Ascending aorta (tissue), 2 donors: Measurements from ENCODE around the gene FCHO2. TPM values are rescaled to one million over a fixed set of nuclear protein-coding genes. Genes with fewer than 3 reads are reported as not detected.
"Not testable (repeated sequence)": the region's sequence is repeated elsewhere in the genome, so short reads cannot be mapped to it uniquely, and the experiment has no call there.

ENCODE experiments used
- DNase-seq, 2 donors: peaks; one replicate each; pipeline ENCODE4 v3.0.0-alpha.2; 2019; ENCODE audit warnings: low spot score in 2 of 2
- H3K27ac ChIP-seq, 2 donors: fragments of 200-600 bp; sonication (generic); one replicate each; pipeline ENCODE4 v1.5.1; 2016 to 2017; ENCODE audit warnings: mild to moderate bottlenecking in 1 of 2
- H3K27me3 ChIP-seq: fragments of 200-600 bp; sonication (generic); one replicate; pipeline ENCODE4 v1.5.1; 2017
- H3K36me3 ChIP-seq, 2 donors: fragments of 200-600 bp; sonication (generic); one replicate each; pipeline ENCODE4 v1.5.1; 2016
- H3K4me1 ChIP-seq, 2 donors: fragments of 200-600 bp; sonication (generic); one replicate each; pipeline ENCODE4 v1.5.1; 2016 to 2017; ENCODE audit warnings: mild to moderate bottlenecking in 1 of 2
- H3K4me3 ChIP-seq, 2 donors: fragments of 200-600 bp; sonication (generic); one replicate each; pipeline ENCODE4 v1.5.1; 2016 to 2017; ENCODE audit warnings: mild to moderate bottlenecking in 1 of 2
- H3K9me3 ChIP-seq, 2 donors: fragments of 200-600 bp; sonication (generic); one replicate each; pipeline ENCODE4 v1.5.1; 2016
- intact Hi-C: fragments of 100-400 bp; cut with DNase I; formaldehyde crosslinking; loops from one replicate; pipeline ENCODE4 v1.15.1; 2023
- total RNA-seq: library from RNA; depleted of rRNA; stranded (reverse); fragments of >200 nt; gene quantifications from one replicate; pipeline ENCODE4 v1.1.0, GENCODE V29; 2016
- TF ChIP-seq, protein P1 (sequence below), 3 experiments: fragments of 200-600 bp in 2 of 3; fragments of 450-650 bp in 1 of 3; sonication (generic) in 2 of 3; IDR thresholded peaks; one replicate each; pipeline ENCODE4 v1.5.1; 2016 to 2019; ENCODE audit warnings: antibody characterized with exemption in 3 of 3, mild to moderate bottlenecking in 1 of 3, moderate library complexity in 1 of 3

The FCHO2 gene
- total RNA-seq, 1 donor from 2014 or later = 10.7 TPM

DNA sequence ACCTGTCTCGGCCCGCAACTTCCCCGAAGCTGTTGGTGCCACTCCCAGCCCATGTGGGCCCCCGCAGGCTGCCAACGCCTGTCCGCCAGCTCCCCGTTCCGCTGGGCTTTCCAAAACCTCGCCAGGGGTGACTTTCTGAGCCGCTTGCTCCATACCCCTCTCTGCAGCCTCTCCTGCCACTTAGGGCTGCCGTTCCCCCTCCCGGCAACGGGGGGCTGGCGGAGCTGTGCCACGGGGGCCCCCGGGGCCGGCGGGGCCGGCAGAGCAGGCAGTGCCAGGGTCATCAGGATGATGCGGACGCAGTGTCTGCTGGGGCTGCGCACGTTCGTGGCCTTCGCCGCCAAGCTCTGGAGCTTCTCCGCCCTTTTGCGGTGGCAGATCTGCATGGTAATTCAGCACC is 40.8 kb downstream of the FCHO2 start:
- Histone ChIP-seq H3K27ac (no peak overlapping the region), H3K36me3 (peaks cover 17 to 53% of the 10 kb centered on the region in 2 donors), H3K9me3 (no peaks in the 10 kb centered on the region), H3K4me3 (no peak overlapping the region), H3K27me3 (no peaks in the 10 kb centered on the region), H3K4me1 (no peaks in the 10 kb centered on the region)
- intact Hi-C loops = no loop called here
- DNase-seq = no peak
- TF ChIP-seq, protein P1, sequence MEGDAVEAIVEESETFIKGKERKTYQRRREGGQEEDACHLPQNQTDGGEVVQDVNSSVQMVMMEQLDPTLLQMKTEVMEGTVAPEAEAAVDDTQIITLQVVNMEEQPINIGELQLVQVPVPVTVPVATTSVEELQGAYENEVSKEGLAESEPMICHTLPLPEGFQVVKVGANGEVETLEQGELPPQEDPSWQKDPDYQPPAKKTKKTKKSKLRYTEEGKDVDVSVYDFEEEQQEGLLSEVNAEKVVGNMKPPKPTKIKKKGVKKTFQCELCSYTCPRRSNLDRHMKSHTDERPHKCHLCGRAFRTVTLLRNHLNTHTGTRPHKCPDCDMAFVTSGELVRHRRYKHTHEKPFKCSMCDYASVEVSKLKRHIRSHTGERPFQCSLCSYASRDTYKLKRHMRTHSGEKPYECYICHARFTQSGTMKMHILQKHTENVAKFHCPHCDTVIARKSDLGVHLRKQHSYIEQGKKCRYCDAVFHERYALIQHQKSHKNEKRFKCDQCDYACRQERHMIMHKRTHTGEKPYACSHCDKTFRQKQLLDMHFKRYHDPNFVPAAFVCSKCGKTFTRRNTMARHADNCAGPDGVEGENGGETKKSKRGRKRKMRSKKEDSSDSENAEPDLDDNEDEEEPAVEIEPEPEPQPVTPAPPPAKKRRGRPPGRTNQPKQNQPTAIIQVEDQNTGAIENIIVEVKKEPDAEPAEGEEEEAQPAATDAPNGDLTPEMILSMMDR (IDR thresholded peaks at IDR 0.05) = no peak

DNA sequence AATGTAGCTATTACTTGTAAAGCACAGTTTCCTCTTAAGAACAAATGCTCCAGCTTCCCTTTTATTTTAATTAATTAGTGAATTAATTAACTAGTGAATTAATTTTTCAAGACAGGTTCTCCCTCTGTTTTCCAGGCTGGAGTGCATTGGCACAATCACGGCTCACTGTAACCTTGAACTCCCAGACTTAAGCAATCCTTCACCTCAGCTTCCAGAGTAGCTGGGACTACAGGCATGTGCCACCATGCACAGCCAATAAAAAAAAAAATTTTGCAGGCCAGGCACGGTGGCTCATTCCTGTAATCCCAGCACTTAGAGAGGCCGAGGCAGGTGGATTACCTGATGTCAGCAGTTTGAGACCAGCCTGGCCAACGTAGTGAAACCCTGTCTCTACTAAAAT is 44.1 kb downstream of the FCHO2 start:
- DNase-seq = no peak

DNA sequence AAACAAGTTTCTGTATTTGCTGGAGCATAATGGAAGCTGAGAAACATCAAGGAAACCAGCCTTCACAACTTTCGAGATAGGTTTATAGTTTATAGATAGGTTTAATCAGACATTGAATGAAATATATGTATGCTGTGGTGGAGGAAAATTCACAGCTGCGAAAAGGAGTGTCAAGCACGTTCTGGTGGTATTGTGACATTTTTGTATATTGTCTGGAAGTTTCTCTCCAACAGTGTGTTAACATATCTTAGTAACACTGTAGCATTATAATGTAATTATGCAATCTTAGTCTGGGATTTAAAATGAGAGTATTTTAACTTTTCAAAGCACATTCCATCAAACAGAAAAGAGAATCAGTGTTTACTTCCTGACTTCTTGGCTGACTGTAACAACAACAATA is 50.0 kb downstream of the FCHO2 start:
- Histone ChIP-seq H3K4me1 (no peaks in the 10 kb centered on the region), H3K4me3 (no peak overlapping the region), H3K9me3 (no peaks in the 10 kb centered on the region), H3K27ac (no peak overlapping the region), H3K27me3 (no peaks in the 10 kb centered on the region), H3K36me3 (peaks cover 4 to 12% of the 10 kb centered on the region in 2 donors)
- intact Hi-C loops = no loop called here
- TF ChIP-seq, protein P1 (IDR thresholded peaks at IDR 0.05) = no peak
- DNase-seq = no peak

More for the DNA sequence above, 44.1 kb downstream of the FCHO2 start:
- no peaks in the 10 kb centered on the region for H3K27me3 ChIP-seq
- intact Hi-C loops = no loop called here
- no peaks in the 10 kb centered on the region for H3K4me1 ChIP-seq
- H3K9me3 ChIP-seq = no peaks in the 10 kb centered on the region
- no peak overlapping the region for H3K27ac ChIP-seq
- H3K36me3 ChIP-seq = peaks cover 9 to 27% of the 10 kb centered on the region in 2 donors
- TF ChIP-seq, protein P1 (IDR thresholded peaks at IDR 0.05) = no peak
- H3K4me3 ChIP-seq = no peak overlapping the region

DNA sequence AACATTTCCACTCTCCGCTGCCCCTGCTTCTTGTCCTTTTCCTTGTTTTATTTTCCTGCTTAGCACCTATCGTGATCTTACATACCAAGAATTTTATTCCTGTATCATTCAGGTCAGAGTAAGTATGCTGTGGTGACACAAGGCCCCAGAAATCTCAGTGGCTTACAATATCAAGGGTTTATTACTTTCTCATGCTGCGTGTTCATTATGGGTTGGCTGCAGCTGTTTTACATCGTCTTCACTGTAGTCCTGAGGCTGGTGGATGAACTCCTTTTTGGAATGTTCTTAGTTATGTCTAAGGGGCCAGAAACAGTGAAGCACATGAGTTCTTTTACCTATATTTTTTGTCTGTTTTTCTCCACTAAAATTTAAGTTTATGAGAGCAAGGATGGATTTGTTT is 51.2 kb downstream of the FCHO2 start:
- H3K4me3 ChIP-seq = no peak overlapping the region
- no peak overlapping the region for H3K27ac ChIP-seq

DNA sequence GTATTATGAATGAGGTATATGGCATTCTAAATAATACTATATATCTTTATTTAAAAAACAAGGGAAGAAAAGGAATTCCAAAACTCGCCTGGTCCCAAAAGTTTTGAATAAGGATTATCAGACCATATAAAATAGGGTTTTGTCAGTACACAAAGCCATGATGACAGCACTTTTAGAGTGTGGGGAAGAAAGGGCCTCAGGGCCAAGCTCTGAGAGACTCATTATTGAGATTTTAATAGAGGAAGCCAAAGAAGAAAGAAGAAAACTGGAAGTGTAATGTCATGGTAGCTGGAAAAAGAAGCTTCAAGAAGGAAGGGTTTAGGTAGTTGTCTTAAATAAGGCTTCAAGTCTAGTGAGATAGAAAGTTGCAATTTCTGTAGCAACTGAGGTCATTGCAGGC is 53.0 kb downstream of the FCHO2 start:
- no peaks in the 10 kb centered on the region for H3K27me3 ChIP-seq
- no peak overlapping the region for H3K4me3 ChIP-seq
- peaks cover 4 to 9% of the 10 kb centered on the region in 2 donors for H3K36me3 ChIP-seq
- TF ChIP-seq, protein P1 (IDR thresholded peaks at IDR 0.05) = no peak
- intact Hi-C loops = no loop called here
- peaks cover 0 to 8% of the 10 kb centered on the region in 2 donors for H3K4me1 ChIP-seq
- H3K9me3 ChIP-seq = no peaks in the 10 kb centered on the region
- DNase-seq = no peak
- no peak overlapping the region for H3K27ac ChIP-seq

More for the DNA sequence above, 51.2 kb downstream of the FCHO2 start:
- Histone ChIP-seq H3K27me3 (no peaks in the 10 kb centered on the region), H3K9me3 (no peaks in the 10 kb centered on the region), H3K4me1 (no peaks in the 10 kb centered on the region), H3K36me3 (peaks cover 4 to 12% of the 10 kb centered on the region in 2 donors)
- DNase-seq = no peak
- TF ChIP-seq, protein P1 (IDR thresholded peaks at IDR 0.05) = no peak
- intact Hi-C loops = no loop called here

DNA sequence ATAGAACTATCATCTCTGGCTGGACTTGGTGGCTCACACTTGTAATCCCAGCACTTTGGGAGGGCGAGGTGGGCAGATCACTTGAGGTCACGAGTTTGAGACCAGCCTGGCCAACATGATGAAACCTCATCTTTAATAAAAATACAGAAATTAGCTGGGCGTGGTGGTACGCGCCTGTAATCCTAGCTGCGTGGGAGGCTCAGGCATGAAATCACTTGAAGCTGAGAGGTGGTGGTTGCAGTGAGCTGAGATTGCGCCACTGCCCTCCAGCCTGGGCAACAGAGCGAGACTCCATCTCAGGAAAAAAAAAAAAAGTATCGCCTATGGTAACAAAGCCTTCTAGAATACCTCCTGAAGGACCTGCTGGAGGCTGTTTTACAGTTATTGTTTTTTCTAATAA is 55.8 kb downstream of the FCHO2 start:
- H3K4me3 ChIP-seq, H3K36me3 ChIP-seq, intact Hi-C loops, H3K27me3 ChIP-seq, H3K9me3 ChIP-seq, H3K27ac ChIP-seq, DNase-seq: not testable (repeated sequence)
- H3K4me1 ChIP-seq = peaks cover 0 to 10% of the 10 kb centered on the region in 2 donors
